Measurements from ENCODE around the gene ASIC4.

ASIC4 gene

DNA sequence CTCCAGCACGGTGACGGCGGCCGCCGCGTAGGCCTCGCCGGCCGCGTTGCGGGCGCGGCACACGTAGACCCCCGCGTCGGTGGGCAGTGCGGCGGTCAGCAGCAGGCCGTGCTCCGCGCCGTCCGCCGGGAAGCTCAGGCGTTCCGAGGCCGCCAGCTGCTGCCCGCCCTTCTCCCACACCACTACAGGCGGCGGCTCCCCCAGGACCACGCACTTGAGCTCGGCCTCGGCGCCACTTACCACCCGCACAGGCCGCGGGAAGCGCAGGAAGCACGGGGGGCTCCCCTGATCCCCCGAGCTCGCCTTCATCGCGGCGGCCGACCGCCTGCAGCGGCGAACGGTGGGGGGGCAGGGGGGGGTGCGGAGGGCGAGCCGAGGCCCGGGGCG is 56.6 kb downstream of the ASIC4 start:
- DNase-seq: no peak

GRCh38 chr2:219571311-219572236 is 57.3 kb downstream of the ASIC4 start, which contains the start of gene OBSL1:
Gene OBSL1, minus strand, starts transcription at chr2:219571539. Its CDS starts 307 bp downstream, at chr2:219571232.
- peak in 1 of 2 experiments; percentile 37 for DNase-seq

DNA sequence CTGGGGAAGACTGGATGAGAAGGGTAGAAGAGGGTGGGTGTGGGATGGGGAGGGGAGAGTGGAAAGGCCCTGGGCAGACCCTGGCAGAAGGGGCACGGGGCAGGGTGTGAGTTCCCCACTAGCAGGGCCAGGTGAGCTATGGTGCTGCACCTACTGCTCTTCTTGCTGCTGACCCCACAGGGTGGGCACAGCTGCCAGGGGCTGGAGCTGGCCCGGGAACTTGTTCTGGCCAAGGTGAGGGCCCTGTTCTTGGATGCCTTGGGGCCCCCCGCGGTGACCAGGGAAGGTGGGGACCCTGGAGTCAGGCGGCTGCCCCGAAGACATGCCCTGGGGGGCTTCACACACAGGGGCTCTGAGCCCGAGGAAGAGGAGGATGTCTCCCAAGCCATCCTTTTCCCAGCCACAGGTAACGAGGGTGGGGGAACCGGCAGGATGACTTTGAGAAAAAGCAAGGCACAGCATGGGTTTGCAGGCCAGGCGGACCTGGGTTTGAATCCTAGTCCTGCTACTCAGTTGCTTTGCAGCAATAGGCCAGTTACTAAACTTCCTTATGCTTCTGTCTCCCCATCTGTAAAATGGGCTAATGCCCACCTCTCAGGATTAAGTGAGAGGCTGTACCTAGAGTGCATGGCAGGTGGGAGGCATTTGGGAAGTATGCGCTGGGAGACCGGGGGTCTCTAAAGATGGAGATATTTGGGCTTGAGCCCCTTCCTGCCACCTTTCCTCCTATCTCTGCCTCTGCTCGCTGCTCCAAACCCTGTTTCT is 58.1 kb downstream of the ASIC4 start, which contains the start of gene INHA:
TSS of gene INHA (plus strand) at position 74 of the 765 bp plus-strand sequence. CDS start at position 139, 65 bp downstream.
- no peak for DNase-seq

DNA sequence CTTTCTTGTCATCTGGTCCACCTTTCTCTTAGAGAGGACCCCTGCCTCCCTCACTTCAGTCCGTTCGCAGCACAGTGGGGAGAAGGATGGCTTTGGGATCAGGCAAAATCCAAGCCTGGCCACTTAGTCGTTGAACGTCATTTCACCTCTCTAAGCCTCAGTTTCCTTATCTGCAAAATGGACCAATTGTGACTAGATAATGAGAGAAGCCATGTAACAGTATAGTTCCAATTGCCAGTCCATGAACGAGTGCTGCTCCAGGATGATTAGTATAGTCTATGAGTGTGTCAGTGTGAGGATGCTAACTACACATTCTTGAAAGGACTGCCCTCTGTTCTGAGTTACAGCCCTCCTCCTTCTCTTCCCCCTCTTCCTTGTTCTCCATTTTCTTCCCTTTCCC is 58.9 kb downstream of the ASIC4 start:
- no peak for DNase-seq

DNA sequence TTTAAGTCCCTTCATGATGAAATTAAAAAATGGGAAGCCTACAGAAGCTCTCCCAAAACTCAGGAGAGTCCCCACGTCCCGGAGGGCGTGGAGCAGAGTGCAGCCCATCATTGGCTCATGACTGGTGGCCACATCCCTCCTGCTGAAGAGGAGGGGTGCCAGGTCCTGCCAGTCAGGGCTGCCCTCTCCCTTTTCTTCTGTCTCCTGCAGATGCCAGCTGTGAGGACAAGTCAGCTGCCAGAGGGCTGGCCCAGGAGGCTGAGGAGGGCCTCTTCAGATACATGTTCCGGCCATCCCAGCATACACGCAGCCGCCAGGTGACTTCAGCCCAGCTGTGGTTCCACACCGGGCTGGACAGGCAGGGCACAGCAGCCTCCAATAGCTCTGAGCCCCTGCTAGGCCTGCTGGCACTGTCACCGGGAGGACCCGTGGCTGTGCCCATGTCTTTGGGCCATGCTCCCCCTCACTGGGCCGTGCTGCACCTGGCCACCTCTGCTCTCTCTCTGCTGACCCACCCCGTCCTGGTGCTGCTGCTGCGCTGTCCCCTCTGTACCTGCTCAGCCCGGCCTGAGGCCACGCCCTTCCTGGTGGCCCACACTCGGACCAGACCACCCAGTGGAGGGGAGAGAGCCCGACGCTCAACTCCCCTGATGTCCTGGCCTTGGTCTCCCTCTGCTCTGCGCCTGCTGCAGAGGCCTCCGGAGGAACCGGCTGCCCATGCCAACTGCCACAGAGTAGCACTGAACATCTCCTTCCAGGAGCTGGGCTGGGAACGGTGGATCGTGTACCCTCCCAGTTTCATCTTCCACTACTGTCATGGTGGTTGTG is 60.4 kb downstream of the ASIC4 start:
- DNase-seq: no peak

GRCh38 chr2:219575566-219576504 is 61.6 kb downstream of the ASIC4 start:
- no peak for DNase-seq

GRCh38 chr2:219576505-219577388 is 62.5 kb downstream of the ASIC4 start:
- DNase-seq: peak in 1 of 2 experiments; percentile 19

GRCh38 chr2:219578811-219579613 is 64.7 kb downstream of the ASIC4 start:
- no peak for DNase-seq

DNA sequence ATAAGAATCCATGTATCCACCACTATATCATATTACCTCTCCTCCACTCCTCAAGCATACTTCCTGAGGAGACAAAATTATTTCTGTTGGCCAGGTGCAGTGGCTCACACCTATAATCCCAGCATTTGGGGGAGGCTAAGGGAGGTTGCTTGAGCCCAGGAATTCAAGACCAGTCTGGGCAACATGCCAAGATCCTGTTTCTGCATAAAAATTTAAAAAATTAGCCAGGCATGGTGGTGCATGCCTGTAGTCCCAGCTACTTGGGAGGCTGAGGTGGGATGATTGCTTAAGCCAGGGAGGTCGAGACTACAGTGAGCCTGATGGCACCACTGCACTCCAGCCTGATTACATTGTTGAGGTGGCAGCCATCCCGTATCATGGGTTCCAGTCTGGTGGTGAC is 67.1 kb downstream of the ASIC4 start:
- DNase-seq: no peak

Data from NCI-H187 (cell line).